Inflammatory macrophage (primary cell): ENCODE results near the gene UBE2E3.

Experiments
- DNase-seq, 2 donors: peaks; one replicate each; pipeline ENCODE4 v3.0.0-alpha.2; 2020 to 2022
- total RNA-seq, 18 experiments: gene quantifications; one replicate each; lab custom pipeline; 2026; ENCODE audit warnings: mixed read lengths in 6 of 18, inconsistent platforms in 2 of 18; lab: John Stamatoyannopoulos, UW

Gene UBE2E3
- 4.5 to 33.1 (median 13.4) reads per million in 18 experiments for total RNA-seq

DNA sequence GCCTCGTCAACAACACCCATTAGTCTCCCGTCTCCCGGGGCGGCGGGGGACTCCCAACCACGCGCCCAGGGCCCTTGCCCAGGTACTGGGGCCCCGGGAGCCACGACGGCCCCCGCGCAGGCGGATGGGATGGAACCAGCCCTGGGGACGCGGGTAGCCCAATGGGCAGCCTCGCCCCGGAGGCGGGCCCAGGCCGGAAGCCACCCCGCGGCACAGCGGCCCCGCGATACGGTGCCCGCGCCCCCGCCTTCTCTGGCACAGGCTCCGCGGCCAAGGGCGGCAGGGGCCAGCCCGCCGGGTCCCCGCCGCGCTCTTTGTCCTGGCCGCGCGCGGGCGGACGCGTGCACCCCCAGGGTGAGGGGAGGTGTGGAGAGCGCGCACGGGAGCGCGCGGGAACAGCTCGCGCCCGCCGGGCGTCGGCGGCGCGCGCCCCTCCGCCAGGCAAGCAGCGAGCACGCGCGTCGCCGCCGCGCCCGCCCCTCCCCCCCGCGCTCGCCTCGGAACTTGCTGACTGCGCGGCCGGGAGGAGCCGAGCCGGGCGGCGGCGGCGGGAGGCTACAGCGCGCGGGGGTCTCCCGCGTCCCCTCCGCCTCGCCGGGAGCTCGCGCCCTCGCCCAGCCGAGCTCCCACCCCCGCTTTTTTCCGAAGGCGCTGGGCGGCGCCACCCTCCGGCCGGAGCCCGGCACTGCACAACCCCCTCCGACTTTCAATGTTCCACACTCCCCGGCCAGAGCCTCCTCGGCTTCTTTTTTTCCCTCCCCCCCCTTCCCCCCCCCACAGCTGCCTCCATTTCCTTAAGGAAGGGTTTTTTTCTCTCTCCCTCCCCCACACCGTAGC is at the start of gene UBE2E3:
TSS of gene UBE2E3 (plus strand) at position 500 of the 837 bp plus-strand sequence. CDS start 1,438 bp downstream, outside the sequence.
- peak; percentile 79 to 84 for DNase-seq

DNA sequence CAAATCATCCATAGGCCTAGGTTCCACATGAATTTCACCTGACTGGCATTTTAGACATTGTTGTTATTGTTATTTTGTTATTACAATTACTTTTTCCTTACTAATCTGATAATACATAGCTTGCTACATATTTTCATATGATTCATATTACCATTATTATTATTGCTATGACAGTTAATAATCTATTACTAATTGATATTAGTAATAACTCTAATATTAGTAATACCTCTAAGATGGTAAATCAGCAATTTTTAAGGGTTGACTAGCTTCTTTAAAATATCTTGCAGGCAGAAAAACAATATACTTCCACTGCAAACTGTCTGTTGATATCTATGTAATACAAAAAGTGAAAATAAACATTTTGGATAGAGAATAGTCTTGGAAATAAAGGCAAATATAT is 48.6 kb upstream of the UBE2E3 start:
- no peak for DNase-seq

DNA sequence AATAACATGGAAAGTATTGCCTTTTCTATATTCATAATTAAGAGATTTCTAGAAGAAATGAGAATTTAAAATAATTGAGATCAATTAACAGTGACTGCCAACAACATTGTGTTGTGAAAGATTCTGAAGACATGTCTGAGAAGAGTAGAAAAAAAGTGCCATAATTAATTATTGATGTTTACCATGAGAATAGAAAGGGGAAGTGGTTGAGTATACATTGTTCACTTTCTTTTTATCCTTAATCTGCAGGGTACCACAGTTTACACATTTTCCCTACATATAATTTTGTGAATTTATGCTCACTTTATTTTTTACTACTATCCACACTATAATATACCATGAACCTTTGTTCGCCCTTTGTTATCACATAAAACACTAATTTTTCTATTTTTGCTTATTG is 47.1 kb upstream of the UBE2E3 start:
- no peak for DNase-seq

DNA sequence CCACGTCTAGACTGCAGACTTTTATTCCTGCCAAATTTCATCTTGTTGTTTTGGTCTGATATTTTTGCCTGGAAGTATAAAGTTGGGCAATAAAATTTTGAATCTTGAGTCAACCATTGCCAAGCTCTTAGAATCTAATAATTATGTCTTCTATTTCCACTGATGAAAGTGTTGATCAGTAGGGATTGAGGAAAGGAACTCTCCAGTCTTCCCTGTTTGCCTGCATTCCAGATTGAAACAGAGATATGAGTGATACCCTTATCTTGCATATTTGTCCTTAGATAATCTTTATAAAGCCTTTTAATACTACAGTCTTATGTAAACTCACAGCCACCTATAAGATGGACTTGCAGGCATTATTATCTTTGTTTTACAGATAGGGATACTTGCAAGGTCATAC is 45.5 kb upstream of the UBE2E3 start:
- DNase-seq: no peak

DNA sequence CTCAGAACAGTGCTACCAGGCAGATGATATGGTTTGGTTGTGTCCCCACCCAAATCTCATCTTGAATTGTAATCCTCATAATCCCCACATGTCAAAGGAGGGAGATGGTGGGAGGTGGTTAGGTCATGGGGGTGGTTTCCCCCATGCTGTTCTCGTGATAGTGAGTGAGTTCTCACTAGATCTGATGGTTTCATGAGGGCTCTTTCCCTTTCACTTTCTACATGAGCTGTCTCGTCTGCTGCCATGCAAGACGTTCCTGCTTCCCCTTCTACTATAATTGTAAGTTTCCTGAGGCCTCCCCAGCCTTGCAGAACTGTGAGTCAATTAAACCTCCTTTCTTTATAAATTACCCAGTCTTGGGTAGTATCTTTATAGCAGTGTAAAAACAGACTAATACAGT is 42.9 kb upstream of the UBE2E3 start:
- peak; percentile 5 to 18 for DNase-seq

DNA sequence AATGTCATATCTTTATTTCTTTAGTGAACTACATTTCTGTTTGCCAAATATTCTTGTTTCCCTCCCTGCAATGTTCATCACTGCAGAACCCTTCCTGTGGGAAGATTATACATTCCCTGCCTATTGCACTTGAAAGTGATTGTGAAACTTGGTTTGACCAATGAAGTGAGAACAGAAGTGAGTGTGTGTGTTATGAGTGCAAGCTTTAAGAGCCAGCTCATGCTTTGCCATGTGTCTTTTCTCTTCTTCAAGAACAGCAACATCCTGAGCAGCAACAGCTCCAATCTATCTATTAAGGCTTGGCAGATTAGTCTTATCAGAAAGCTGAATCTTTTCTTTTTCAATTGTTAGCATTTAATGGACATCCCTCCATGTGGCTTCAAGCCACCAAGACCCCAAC is 42.0 kb upstream of the UBE2E3 start:
- DNase-seq: no peak

DNA sequence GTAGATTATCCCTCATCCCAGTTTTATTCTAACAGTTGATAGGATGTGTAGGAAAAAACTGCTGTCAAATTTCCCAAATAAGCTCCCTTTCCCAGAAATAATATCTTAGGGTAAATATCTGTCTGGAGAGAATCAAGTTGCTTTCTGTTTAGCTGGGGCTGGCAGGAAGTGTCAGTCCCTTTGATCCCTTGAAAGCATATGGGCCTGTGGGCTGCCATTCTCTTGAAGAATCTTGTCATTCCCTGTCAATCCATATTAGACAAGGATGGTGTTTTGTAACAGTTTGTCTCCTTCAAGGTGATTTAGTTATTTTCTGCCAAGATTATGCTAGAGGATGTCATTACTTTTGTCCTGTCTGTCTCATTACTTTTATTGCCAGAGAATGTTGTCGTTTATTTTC is 37.1 kb upstream of the UBE2E3 start:
- DNase-seq: no peak

DNA sequence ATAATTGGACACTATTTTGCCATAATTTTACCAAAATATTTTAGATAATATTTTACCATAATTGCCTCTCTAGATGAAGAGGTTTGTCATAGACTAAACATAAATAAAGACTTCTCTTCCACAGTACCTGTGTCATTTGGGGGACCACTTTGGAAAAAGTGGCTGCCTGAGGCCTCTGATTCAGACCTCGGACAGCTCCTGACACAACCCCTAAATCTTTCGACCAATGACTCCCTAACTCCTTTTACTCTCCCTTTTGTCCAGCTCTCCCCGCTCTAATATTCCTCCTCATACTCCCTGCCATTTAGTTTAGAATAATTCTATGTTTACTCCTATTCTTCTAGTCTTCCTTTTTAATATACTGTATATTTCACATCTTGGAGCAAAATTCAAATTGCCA is 36.0 kb upstream of the UBE2E3 start:
- no peak for DNase-seq

DNA sequence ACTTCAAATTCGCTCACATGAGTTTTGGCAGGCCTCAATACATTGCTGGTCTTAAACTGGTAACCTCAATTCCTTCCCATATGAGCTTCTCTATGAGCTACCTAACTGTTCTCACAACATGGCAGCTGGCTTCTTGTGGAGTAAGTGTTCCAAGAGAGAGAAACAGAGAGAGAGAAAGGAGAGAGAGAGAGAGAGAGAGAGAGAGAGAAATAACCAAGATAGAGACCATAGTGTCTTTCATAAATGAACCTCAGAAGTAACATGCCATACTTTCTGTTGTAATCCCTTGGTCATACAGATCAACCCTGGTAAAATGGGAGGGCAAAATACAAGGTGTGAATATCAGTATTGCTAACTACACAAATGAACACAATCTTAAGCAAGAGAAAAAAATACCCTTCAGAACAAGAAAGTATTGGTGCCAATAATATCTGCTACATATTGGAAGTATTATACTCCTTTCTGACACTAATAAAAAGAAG is 33.2 kb upstream of the UBE2E3 start:
- no peak for DNase-seq

DNA sequence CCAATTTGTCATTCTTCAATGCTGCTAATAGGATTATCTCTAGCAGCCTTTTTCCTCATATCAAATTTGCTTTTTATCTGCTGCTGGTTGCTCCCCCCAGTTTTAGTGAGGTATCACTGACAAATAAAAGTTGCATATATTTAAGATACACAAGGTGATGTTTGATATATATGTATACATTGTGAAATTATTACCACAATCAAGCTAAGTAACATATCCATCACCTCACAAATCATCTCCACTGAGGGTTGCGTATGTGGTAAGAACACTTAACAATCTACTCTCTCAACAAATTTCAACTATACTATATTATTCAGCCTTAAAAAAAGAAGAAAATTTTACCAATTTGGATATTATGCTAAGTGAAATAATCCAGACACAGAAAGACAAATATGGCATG is 30.5 kb upstream of the UBE2E3 start:
- no peak for DNase-seq

DNA sequence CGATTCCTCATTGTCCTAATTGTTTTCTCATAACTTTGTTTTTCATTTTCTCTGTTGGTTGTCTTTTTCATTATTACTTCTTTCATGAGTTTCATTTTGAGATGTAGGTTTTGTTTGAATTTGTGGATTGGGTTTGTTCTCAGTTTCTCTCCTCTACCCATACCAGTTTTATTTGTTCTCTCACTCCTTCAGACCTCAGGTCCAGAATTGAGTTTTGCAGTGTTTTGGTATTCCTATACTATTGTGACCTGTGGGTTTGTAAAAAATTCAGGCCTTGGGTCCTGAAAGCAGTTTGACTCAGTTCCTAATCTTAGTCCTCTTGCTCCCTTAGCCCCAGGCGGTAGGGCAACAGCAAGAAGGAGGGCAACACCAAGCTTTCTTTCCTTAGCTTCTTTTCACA is 28.3 kb upstream of the UBE2E3 start:
- no peak for DNase-seq

DNA sequence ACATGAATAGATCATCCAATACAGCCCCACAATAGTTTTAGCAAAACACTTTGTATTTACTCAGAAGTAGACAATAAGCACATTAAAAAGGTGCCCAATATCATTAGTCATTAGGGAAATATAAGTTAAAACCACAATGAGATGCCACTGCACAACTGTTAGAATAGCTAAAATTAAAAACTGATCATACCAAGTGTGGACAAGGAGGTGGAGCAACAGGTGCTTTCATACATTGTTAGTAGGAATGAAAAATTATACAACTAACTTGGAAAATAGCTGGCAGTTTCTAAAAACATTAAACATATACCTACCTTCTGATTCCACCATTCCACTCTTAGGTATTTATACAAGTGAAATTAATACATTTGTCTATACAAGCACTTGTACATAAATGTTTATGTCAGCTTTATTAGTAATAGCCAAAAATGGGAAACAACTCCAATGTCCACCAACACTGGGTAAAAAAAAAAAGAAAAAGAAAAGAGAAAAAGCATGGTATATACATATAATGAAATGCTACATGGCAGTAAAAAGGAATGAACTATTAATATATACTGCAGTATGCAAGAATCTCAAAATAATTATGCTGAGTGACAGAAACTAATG is 27.6 kb upstream of the UBE2E3 start:
- DNase-seq: no peak

DNA sequence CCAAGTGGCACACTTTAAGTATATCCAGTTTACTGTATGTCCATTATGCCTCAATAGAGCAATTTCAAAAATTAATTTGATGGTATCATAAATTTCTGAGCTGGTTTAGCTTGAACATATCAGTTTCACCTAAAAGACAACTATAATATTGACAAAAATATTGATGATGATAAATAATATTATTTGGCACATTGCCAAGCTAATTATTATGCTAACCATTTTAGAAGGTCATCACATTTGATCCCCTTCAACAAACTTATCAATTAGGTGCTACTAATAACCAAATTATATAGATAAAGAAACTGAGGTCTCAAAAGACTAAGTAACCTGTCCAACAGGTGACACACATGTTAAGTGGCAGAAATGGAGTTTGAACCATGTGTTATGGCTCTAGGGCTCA is 26.9 kb upstream of the UBE2E3 start:
- no peak for DNase-seq

DNA sequence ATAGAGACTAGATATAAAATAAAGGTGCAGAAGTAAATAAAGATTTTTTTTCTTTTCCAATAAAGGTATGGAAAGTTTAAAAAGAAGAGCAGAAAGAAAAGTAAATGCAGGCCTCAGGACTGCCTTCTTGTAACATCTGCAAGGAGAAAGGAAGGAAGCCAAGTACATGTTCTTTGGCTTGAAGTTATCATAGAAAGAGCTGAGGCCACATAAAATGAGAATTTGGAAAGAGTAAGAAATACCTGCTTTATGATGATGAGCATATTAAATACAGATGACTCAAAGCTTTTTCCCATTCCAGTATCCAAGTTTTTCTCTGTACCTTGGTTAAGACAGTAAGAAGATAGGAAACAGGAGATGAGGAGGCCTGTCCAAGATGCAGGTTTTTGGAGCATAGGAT is 25.3 kb upstream of the UBE2E3 start:
- no peak for DNase-seq

DNA sequence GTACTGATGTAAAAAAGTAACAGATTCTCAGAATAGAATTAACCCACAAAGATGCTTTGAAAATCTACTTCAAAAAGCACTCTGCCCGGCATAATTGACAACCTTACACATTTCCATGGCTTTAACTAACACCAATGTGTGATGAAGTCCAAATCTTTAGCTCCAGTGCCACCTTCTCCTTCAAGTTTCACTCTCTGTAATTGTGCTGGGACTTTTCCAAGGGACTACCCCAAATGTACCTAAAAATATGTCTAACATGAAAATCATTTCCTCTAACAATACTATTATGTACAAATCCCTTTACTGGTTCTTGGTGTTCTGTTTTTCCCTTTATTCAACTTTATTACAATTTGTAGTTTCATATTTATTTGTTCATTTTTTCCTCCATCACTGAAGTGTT is 20.6 kb upstream of the UBE2E3 start:
- DNase-seq: no peak

DNA sequence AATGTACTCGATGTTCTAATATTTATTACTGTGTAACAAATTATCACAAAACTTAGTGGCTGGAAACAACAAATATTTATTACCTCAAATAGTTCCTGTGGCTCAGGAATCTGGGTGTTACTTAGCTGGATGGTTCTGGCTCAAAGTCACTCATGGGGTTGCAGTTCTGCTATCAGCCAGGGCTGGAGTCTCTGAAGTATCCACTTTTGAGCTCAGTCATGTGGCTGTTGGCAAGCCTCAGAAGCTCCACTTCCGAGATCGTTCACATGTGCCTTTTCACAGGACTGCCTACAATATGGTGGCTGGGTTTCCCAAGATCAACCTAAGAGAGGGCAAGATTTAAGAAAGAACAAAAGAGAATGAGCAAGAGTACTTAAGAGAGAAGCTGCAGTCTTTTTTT is 19.4 kb upstream of the UBE2E3 start:
- DNase-seq: no peak

DNA sequence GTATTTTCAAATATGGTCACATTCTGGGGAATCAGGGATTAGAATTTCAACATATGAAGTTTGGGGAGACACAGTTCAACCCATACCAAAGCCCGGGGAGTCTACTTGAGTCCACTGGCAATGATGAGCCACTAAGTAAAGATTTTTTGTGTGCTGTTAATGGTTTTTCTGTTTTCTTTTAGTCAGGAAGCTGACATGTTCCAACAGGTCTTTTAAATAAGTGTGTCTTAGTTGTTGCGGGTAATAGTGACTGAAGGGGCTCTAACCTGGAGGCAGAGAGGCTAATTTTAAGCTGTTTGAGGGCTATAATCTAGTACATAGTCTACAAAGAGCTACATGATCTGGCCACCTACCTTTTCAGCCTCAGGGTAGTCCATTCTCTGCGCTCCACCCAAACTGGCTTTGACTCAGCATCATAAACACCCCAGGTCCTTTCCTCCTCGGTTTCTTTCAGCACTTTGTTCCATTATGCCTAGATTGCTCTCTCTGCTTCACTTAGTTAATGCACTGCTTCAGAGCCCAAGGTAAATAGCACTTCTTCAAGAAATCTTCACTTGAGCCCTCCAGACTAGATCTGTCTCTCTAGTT is 17.6 kb upstream of the UBE2E3 start:
- no peak for DNase-seq

DNA sequence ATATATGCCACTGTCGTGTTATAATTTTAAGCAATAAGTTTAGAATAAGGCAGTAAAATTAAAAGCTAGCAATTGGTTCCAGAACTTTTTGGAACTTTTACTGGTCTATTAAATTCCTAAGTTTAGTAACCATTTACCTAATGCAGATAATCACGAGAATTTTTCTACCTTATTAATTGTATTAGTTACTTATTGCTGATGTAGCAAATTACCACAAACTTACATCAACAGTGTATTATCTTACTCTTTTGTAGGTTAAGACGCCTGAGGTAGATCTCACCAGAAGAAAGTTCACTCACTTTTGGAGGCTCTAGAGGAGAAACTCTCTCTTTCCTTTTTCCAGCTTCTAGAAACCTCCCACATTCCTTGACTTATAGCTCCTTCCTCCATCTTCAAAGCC is 14.0 kb upstream of the UBE2E3 start:
- no peak for DNase-seq

DNA sequence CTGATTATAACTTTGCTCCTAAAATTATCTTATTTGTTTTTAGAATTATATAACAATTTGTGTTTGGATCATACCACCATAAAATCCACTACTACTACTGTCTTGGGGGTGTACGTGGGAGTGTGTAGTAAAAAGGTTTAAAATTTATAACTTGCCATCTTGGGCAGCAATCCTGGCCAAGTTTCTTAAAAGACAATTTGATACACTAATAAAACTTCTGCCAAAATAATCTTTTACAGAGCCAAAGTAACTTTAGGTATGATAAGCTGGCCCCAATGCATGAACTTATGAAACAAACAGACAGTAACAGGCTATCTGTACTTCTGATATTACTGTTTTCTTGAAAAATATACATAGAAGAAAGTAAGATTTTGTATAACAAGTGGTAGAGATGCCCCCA is 11.3 kb upstream of the UBE2E3 start:
- DNase-seq: no peak

DNA sequence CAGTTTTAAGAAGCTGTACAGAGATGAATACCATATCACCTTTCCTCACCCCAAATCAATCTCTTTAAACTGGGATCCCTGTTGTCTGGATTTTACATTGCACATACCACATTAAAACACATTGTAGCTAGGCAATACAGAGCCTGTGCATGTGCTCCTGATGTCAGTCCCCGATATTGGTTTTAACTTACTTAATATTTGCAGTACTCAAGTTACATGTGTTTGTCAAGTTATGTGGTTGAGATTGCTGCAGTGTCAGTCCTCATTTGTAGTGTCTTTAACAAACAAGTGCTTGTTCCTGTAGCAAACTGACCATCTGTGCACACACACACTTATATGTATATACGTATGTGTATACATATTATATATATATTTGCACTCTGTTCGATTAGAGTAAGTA is 10.4 kb upstream of the UBE2E3 start:
- DNase-seq: no peak

DNA sequence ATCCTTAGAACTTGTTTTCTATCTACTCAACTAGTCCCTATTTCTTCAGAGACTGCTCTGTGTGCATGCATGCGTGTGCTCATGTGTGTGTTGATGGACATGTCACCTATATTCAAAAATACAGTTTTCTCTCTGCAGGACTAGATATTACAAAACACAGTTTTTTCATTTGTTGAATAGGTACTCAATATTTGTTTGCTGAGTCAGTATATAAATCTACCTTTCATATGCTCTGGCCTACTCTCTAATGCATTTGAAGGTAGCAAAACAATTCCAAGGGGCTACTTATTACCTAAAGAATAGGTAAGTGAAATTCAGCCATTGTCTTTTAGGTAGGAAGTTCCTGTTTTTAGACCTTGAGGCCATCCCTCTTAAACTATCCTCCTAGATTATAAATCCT is 8.6 kb upstream of the UBE2E3 start:
- no peak for DNase-seq

DNA sequence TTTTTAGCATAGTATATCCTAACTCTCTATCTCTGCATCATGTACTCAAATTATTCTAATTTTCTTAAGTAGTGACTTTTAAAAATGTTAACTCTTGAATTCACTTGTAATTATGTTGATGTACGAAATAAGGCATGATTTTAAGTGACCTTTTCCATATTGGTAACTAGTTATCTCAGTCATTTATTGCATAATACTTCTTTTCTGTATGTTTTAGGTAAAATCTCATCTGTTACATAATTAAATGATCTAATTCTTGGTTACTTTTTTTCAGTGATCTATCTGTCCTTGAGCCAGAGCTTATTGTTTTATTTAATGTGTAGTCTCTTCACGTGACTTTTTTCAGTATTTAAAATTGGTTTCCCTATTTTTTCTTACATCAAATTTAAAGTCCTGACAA is 4.8 kb upstream of the UBE2E3 start:
- DNase-seq: no peak

DNA sequence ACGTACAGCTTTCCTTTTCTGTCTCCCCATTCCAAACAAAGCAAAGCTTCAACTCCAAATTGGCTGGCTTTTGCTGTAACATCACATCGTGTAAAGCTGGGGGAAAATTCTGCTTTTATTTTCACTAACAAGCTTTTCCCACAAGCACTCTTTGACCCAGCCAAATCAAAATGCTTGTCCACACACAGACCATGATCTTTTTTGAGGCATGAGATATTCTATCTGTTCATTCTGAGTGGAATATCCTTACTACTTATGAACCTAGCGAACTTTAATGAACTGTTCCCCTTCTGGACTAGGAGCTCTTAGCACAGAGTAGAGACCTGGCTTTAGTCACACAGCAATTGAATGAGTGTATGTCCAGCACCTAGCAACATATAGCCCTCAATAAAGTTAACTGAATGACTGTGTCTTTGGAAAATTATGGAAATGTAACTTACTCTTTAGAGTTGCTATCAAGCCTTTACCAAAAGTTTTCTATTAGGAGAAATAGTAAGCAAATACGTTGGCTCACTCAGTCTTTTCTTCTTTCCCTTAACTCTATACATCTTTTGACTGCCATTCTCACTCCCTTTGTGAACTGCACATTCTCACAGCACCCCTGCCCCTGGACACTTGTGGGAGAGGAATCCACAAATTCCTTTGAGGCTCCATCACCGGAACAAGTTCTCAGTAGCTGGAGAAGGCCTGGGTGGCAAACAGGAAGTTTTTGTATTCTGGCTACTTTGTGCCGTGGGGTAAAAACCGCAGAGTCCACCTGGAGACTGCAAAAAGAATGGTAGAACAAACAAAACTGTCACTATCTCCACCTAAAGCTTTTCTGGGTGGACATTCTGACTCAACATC is 1.3 kb upstream of the UBE2E3 start:
- DNase-seq: no peak
